Spleen (tissue), 11 donors: Measurements from ENCODE around the gene SULT1B1. TPM values are rescaled to one million over a fixed set of nuclear protein-coding genes. Genes with fewer than 3 reads are reported as not detected.

Experiments
- DNase-seq: peaks from one replicate; pipeline ENCODE4 v3.0.0-alpha.2; 2020
- H3K27ac ChIP-seq, 8 donors: fragments of 200-600 bp; sonication (generic) in 7 of 8; 1 replicate in 4 of 8; 2 replicates in 4 of 8; pipeline versions ENCODE4 v1.5.0 to v1.8.0; 2016 to 2021; ENCODE audit warnings: inconsistent platforms in 4 of 8, mild to moderate bottlenecking in 4 of 8, moderate library complexity in 1 of 8
- H3K27me3 ChIP-seq, 7 donors: fragments of 200-600 bp; sonication (generic) in 6 of 7; replicated peaks in 1 of 7; 1 replicate in 4 of 7; 2 replicates in 3 of 7; pipeline versions ENCODE4 v1.5.0 to v1.8.0; 2016 to 2021; ENCODE audit warnings: inconsistent platforms in 3 of 7, mild to moderate bottlenecking in 1 of 7
- H3K36me3 ChIP-seq, 6 donors: fragments of 200-600 bp; sonication (generic) in 5 of 6; 1 replicate in 4 of 6; 2 replicates in 2 of 6; pipeline versions ENCODE4 v1.5.0 to v1.8.0; 2016 to 2021; ENCODE audit warnings: inconsistent platforms in 2 of 6
- H3K4me1 ChIP-seq, 6 donors: fragments of 200-600 bp; sonication (generic) in 5 of 6; 1 replicate in 3 of 6; 2 replicates in 3 of 6; pipeline versions ENCODE4 v1.5.0 to v1.8.0; 2016 to 2021; ENCODE audit warnings: inconsistent platforms in 3 of 6
- H3K4me3 ChIP-seq, 8 donors: fragments of 200-600 bp; sonication (generic) in 7 of 8; 1 replicate in 4 of 8; 2 replicates in 4 of 8; pipeline versions ENCODE4 v1.5.0 to v1.8.0; 2016 to 2021; ENCODE audit warnings: inconsistent platforms in 4 of 8, mild to moderate bottlenecking in 4 of 8, moderate library complexity in 2 of 8
- H3K9me3 ChIP-seq, 8 donors: fragments of 200-600 bp; sonication (generic) in 7 of 8; 1 replicate in 4 of 8; 2 replicates in 4 of 8; pipeline versions ENCODE4 v1.5.0 to v1.8.0; 2016 to 2021; ENCODE audit warnings: inconsistent platforms in 4 of 8
- POLR2A ChIP-seq, 3 donors: fragments of 450-650 bp; IDR thresholded peaks; one replicate each; pipeline ENCODE4 v1.5.1; 2017; ENCODE audit warnings: antibody characterized with exemption in 3 of 3, mild to moderate bottlenecking in 1 of 3
- POLR2AphosphoS5 ChIP-seq, 3 donors: sonication (generic); formaldehyde crosslinking; IDR thresholded peaks; one replicate each; pipeline ENCODE4 v1.5.1; 2017; ENCODE audit warnings: antibody characterized with exemption in 3 of 3
- WGBS, 5 donors: extraction: QIAGEN DNeasy Blood & Tissue Kit in 3 of 5; methylation state at CpG; one replicate each; pipeline versions ENCODE4 v1.1.5 to v1.1.7; 2013 to 2018; 5-methylcytosine and 5-hydroxymethylcytosine counted together
- intact Hi-C: fragments of 100-400 bp; cut with DNase I; formaldehyde crosslinking; loops from one replicate; pipeline ENCODE4 v1.15.0; 2023; ENCODE audit warnings: low total_unique reads
- polyA plus RNA-seq, 3 donors: library from polyadenylated mRNA; stranded (reverse); fragments of 200-250 nt; gene quantifications; one replicate each; pipeline ENCODE4 v1.2.1, GENCODE V29; 2013
- total RNA-seq, 7 donors: library from RNA; depleted of rRNA in 3 of 7; stranded (reverse); fragments of >200 nt in 3 of 7; fragmentation: NEBNext Ultra II Directional in 4 of 7; extraction: Animal tissue kit (Norgen Biotek cat#: 25700) in 4 of 7; gene quantifications; one replicate each; pipeline versions ENCODE4 v1.1.0 to v1.2.1, GENCODE V29; 2016 to 2021
- TF ChIP-seq, protein P1 (sequence below), 11 experiments: fragments of 200-600 bp in 7 of 11; fragments of 450-650 bp in 4 of 11; sonication (generic) in 4 of 11; IDR thresholded peaks in 8 of 11; conservative IDR thresholded peaks in 3 of 11; 1 replicate in 7 of 11; 2 replicates in 4 of 11; pipeline versions ENCODE4 v1.4.0 to v1.8.0; 2016 to 2021; ENCODE audit warnings: antibody characterized with exemption in 11 of 11, inconsistent platforms in 4 of 11, mild to moderate bottlenecking in 1 of 11
- donor health status: healthy with polysubstance abuse.
- donor health status: DM: no; HTN: no; CAD: no; lungs with moderate emphysema.
- donor health status: DM: no; HTN: no; CAD: no.
- donor health status: Bipolar disorder and iron deficiency.
- donor health status: healthy.
- donor health status: DM: no; HTN: no; CAD: no.
- donor health status: DM: yes; HTN: yes; CAD: no.

SULT1B1 gene
- total and polyA plus RNA-seq, 10 donors = 1.1 to 53.1 (median 21.9) TPM

DNA sequence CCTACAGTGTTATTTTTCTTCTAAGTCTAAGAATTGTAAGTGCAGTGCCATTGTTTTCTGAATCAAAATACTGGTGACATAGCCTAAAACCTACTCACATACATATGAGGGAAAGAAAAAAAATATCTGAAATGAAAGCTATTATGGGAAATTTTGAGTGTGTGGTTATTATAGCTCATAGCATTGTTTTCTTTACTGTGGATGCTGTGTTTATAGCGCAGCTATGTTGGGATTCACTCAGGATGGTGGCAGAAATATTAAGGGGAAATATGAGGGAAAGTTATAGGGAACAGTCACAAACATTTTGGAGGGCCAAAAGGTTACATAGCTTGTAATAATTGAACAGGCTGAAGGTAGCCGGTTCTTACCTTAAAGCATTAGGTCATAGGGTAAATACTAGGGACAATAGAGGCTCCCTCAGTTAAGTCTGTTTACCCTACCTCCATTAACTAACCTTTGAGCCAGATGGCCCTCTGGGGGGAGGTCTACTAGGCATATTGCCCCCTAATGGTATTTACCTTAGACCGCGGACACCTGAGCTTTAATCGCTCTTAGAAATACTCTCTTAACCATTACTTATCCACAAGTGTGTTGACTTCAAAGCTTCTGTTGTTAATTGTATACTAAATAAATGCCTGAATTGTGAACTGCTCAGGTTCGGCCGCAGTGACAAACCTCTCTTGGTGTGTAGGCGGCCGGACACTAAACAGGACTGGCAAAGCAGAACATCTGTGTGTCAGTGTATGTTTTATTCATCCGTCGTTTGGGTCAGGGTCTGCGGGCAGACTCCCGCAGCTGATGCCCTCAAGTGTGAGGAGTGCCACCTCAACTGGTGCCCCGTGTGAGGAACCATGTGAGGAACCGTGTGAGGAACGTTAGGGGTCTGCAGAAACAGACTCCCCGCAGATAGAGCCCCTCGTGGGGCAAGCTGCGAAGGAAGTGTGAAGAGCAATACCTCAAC, 21.3 kb upstream of the SULT1B1 start:
- intact Hi-C loops = no loop called here
- H3K27me3 ChIP-seq = no peaks in the 10 kb centered on the region
- H3K27ac ChIP-seq = no peak overlapping the region
- DNase-seq = no peak
- WGBS, 5 donors = 91 to 97% (median 95%) methylated on average over 18 to 19 of the region's 19 CpGs
- H3K4me3 ChIP-seq = no peak overlapping the region
- H3K9me3 ChIP-seq = peaks cover 0 to 15% (median 3%) of the 10 kb centered on the region in 8 donors
- no peaks in the 10 kb centered on the region for H3K4me1 ChIP-seq
- no peaks in the 10 kb centered on the region for H3K36me3 ChIP-seq
- TF ChIP-seq POLR2AphosphoS5 (IDR thresholded peaks at IDR 0.05) (no peak), POLR2A (IDR thresholded peaks at IDR 0.05) (no peak)
- TF ChIP-seq, protein P1, sequence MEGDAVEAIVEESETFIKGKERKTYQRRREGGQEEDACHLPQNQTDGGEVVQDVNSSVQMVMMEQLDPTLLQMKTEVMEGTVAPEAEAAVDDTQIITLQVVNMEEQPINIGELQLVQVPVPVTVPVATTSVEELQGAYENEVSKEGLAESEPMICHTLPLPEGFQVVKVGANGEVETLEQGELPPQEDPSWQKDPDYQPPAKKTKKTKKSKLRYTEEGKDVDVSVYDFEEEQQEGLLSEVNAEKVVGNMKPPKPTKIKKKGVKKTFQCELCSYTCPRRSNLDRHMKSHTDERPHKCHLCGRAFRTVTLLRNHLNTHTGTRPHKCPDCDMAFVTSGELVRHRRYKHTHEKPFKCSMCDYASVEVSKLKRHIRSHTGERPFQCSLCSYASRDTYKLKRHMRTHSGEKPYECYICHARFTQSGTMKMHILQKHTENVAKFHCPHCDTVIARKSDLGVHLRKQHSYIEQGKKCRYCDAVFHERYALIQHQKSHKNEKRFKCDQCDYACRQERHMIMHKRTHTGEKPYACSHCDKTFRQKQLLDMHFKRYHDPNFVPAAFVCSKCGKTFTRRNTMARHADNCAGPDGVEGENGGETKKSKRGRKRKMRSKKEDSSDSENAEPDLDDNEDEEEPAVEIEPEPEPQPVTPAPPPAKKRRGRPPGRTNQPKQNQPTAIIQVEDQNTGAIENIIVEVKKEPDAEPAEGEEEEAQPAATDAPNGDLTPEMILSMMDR (IDR thresholded peaks at IDR 0.05 in 8 of 11, conservative IDR thresholded peaks at IDR 0.05 in 3 of 11) = no peak

DNA sequence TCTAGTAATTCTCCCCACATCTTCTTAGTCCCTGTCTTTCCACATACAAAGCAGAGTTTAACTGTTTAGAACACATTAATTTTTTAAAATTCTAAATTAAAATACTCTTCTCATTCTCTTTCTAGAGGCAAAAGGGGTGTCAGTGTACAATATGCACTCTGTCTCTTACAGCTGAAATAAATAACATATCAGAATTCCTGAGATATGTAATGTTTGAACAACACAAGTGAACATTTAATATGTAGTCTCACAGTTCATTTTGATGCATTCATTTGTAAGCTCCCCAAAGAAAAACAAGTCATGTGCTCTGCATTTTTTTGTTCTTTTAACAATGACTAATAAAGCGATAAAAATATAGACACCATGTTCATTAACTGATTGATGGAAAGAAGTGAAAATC, 19.7 kb upstream of the SULT1B1 start:
- H3K27me3 ChIP-seq = no peaks in the 10 kb centered on the region
- H3K9me3 ChIP-seq = peaks cover 0 to 15% (median 3%) of the 10 kb centered on the region in 8 donors
- intact Hi-C loops = no loop called here
- H3K4me1 ChIP-seq = no peaks in the 10 kb centered on the region
- no peak for TF ChIP-seq POLR2AphosphoS5 (IDR thresholded peaks at IDR 0.05)
- no peak for TF ChIP-seq POLR2A (IDR thresholded peaks at IDR 0.05)
- TF ChIP-seq, protein P1 (IDR thresholded peaks at IDR 0.05 in 8 of 11, conservative IDR thresholded peaks at IDR 0.05 in 3 of 11) = no peak
- no peaks in the 10 kb centered on the region for H3K36me3 ChIP-seq
- DNase-seq = no peak
- no peak overlapping the region for H3K4me3 ChIP-seq
- 92 to 98% (median 96%) methylated on average over 1 of the region's 1 CpG for WGBS, 5 donors
- H3K27ac ChIP-seq = no peak overlapping the region

DNA sequence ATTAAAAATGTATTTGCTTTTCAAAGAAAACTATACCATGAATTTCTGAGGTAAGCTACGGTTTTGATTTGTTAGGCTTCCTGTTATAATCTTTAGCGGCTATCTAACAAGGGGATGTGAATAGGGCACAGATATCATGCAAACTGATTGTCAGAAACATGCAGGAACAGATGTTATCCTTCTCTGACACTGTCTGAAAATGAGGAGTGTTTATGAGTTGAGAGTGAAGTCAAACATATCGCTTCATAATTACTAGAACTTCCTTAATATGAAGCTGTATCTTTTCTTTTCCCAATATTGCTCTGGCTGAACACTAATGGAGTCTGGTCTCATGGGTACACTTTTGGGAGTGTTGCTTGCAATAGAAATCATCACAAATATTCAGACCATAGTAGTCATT, 16.3 kb upstream of the SULT1B1 start:
- WGBS, 5 donors = 64 to 85% (median 80%) methylated on average over 3 of the region's 3 CpGs
- no peak for TF ChIP-seq POLR2A (IDR thresholded peaks at IDR 0.05)
- TF ChIP-seq POLR2AphosphoS5 (IDR thresholded peaks at IDR 0.05) = no peak
- TF ChIP-seq, protein P1 (IDR thresholded peaks at IDR 0.05 in 8 of 11, conservative IDR thresholded peaks at IDR 0.05 in 3 of 11) = no peak
- no peaks in the 10 kb centered on the region for H3K36me3 ChIP-seq
- H3K27me3 ChIP-seq = no peaks in the 10 kb centered on the region
- H3K27ac ChIP-seq = no peak overlapping the region
- H3K9me3 ChIP-seq = no peaks in the 10 kb centered on the region
- intact Hi-C loops = no loop called here
- DNase-seq = no peak
- no peaks in the 10 kb centered on the region for H3K4me1 ChIP-seq
- H3K4me3 ChIP-seq = no peak overlapping the region

DNA sequence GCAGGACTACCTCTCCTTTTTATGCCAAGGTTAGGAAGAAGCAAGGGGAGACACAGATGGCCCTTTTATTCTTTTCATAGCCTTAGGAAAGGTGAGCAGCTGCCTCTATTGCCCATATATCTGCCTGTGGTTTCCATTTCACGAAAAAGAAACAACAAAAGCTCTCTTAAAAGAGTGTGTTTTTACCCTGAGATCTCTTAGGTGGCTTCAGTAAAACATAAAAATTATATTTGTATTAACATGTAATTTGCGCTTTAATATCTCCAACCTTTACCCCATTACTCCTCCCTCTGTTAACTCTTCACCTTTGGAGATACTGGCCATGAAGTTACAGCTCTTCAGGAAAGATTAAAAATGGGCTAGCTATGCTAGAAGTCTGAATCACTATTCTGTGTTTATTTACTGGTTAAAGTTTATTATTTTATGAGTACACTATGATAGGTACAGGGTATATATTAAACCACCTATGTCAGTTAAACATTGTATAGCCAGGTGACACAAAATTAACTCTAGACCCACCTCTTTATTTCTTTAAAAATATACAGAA, 15.0 kb upstream of the SULT1B1 start:
- no peak for DNase-seq
- H3K4me3 ChIP-seq = no peak overlapping the region
- intact Hi-C loops = no loop called here
- H3K36me3 ChIP-seq = no peaks in the 10 kb centered on the region
- H3K9me3 ChIP-seq = no peaks in the 10 kb centered on the region
- H3K27me3 ChIP-seq = no peaks in the 10 kb centered on the region
- TF ChIP-seq POLR2AphosphoS5 (IDR thresholded peaks at IDR 0.05) (no peak), POLR2A (IDR thresholded peaks at IDR 0.05) (no peak)
- TF ChIP-seq, protein P1 (IDR thresholded peaks at IDR 0.05 in 8 of 11, conservative IDR thresholded peaks at IDR 0.05 in 3 of 11) = no peak
- WGBS, 5 donors = 83 to 93% (median 88%) methylated on average over 2 of the region's 2 CpGs
- no peak overlapping the region for H3K27ac ChIP-seq
- no peaks in the 10 kb centered on the region for H3K4me1 ChIP-seq
